GM12872 (cell line): ENCODE data around the gene FNDC11.

Source experiments
- TF ChIP-seq, protein P1 (sequence below): IDR thresholded peaks from 3 replicates; pipeline ENCODE4 v1.5.1; 2011; ENCODE audit warnings: low read depth, mild to moderate bottlenecking, low read length, moderate library complexity; ENCODE audit not compliant: insufficient read depth

FNDC11 gene

GRCh38 chr20:63543131-63543530 lies 10.8 kb upstream of the FNDC11 start:
- TF ChIP-seq, protein P1, sequence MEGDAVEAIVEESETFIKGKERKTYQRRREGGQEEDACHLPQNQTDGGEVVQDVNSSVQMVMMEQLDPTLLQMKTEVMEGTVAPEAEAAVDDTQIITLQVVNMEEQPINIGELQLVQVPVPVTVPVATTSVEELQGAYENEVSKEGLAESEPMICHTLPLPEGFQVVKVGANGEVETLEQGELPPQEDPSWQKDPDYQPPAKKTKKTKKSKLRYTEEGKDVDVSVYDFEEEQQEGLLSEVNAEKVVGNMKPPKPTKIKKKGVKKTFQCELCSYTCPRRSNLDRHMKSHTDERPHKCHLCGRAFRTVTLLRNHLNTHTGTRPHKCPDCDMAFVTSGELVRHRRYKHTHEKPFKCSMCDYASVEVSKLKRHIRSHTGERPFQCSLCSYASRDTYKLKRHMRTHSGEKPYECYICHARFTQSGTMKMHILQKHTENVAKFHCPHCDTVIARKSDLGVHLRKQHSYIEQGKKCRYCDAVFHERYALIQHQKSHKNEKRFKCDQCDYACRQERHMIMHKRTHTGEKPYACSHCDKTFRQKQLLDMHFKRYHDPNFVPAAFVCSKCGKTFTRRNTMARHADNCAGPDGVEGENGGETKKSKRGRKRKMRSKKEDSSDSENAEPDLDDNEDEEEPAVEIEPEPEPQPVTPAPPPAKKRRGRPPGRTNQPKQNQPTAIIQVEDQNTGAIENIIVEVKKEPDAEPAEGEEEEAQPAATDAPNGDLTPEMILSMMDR: no peak

DNA sequence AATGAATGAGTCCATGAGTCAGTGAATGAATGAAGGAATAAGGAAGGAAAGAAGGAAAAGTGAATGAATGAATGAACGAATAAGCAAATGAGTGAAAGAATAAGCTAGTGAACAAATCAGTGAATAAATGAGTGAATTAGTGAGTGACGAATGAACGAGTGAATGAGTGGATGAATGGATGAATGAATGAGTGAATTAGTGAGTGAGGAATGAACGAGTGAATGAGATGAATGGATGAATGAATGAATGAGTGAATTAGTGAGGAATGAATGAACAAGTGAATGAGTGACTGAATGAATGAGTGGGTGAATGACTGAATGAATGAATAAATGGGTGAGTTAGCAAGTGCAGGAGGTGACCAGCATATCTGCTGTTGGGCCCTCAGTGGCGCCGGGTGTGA lies 10.2 kb upstream of the FNDC11 start:
- TF ChIP-seq, protein P1: no peak

GRCh38 chr20:63544241-63544957 lies 9.6 kb upstream of the FNDC11 start:
- TF ChIP-seq, protein P1: no peak

DNA sequence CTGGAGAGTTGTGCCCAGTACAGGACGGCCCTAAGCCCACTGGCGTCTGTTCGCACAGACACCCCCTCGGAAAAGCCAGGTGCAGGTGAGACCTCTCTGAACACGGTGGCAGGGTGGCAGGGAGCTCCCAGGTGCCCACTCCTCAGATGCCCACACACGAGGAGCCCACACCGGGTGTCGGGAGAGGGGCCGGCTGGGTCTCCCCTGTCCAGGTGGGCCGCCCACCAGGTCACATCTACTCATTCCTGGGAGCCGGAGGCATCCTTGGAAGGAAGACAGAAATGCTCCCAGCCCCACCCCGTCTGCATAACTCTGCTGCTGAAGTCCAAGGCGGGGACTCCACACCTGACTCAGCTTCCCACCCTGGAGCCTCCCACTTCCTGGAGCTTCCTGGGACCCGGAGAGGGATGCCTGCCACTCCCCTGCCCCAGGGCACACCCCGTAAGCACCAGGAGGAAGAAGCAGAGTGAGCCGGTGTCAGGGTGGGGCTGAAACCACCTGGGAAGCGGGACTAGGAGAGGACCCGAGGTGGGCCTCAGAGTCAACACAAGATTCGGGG lies 8.9 kb upstream of the FNDC11 start:
- TF ChIP-seq, protein P1: no peak

DNA sequence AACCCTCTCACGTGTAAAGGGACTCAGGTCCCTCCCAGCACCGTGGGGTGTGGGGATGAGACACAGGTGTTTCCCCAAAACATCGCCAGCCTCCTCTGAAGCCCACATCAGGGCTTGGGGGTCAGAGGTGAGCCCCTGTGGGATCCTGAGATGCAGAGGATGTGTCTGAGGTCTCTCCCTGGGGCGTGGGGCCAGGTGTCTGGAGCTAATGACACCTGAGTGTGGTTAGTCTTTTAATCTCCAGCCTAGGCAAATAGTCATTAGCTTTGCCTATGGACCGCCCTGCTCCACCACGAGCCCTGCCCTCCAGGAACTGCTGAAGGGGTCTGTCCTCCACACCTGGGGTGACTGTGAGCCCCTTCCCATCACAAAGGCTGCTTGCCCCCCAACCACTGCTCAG lies 8.1 kb upstream of the FNDC11 start:
- TF ChIP-seq, protein P1: no peak

GRCh38 chr20:63546256-63546955 lies 7.6 kb upstream of the FNDC11 start:
- TF ChIP-seq, protein P1: no peak

- TF ChIP-seq, protein P1: no peak
These were observed 6.8 kb upstream of the FNDC11 start for GRCh38 chr20:63546956-63547724.
